Mesothelial cell of epicardium (in vitro differentiated cells): ENCODE data around the gene METTL9. TPM values are rescaled to one million over a fixed set of nuclear protein-coding genes. Genes with fewer than 3 reads are reported as not detected.
A peak's percentile ranks its signal among the peaks of the same experiment; 100 is the strongest.
"Not testable (repeated sequence)": the region's sequence is repeated elsewhere in the genome, so short reads cannot be mapped to it uniquely, and the experiment has no call there.

Experiments used
- DNase-seq, 2 experiments: peaks; one replicate each; pipeline ENCODE4 v3.0.0; 2021; ENCODE audit warnings: low spot score in 2 of 2; ENCODE audit not compliant: unreplicated experiment in 2 of 2
- H3K27ac Mint-ChIP-seq: 2 replicates; pipeline ENCODE4 v1.8.0; 2021; ENCODE audit warnings: mixed read lengths
- H3K27me3 Mint-ChIP-seq: 2 replicates; pipeline ENCODE4 v1.8.0; 2021; ENCODE audit warnings: low read depth, mixed read lengths
- H3K36me3 Mint-ChIP-seq: 2 replicates; pipeline ENCODE4 v1.8.0; 2021; ENCODE audit warnings: mixed read lengths
- H3K4me1 Mint-ChIP-seq: 2 replicates; pipeline ENCODE4 v1.8.0; 2021; ENCODE audit warnings: mixed read lengths
- H3K4me3 Mint-ChIP-seq: 2 replicates; pipeline ENCODE4 v1.8.0; 2021; ENCODE audit warnings: mild to moderate bottlenecking, moderate library complexity, mixed read lengths
- H3K9me3 Mint-ChIP-seq: 2 replicates; pipeline ENCODE4 v1.8.0; 2021; ENCODE audit warnings: mixed read lengths
- total RNA-seq: library from RNA; stranded (reverse); gene quantifications from 3 replicates; pipeline ENCODE4 v1.2.1, GENCODE V29; 2021
- TF ChIP-seq, protein P1 (sequence below): fragments of 200-600 bp; sonication (generic); IDR thresholded peaks from one replicate; pipeline ENCODE4 v1.5.0; 2021; ENCODE audit warnings: antibody characterized with exemption; ENCODE audit not compliant: unreplicated experiment

The METTL9 gene
- total RNA-seq, 1 donor from 2014 or later, result 138 TPM

GRCh38 chr16:21663889-21664647 lies 64.7 kb downstream of the METTL9 start, which contains the start of gene OTOA:
Gene OTOA (plus strand): TSS chr16:21663968. CDS start chr16:21678515, 14,547 bp downstream.
- DNase-seq, result no peak
- TF ChIP-seq, protein P1, sequence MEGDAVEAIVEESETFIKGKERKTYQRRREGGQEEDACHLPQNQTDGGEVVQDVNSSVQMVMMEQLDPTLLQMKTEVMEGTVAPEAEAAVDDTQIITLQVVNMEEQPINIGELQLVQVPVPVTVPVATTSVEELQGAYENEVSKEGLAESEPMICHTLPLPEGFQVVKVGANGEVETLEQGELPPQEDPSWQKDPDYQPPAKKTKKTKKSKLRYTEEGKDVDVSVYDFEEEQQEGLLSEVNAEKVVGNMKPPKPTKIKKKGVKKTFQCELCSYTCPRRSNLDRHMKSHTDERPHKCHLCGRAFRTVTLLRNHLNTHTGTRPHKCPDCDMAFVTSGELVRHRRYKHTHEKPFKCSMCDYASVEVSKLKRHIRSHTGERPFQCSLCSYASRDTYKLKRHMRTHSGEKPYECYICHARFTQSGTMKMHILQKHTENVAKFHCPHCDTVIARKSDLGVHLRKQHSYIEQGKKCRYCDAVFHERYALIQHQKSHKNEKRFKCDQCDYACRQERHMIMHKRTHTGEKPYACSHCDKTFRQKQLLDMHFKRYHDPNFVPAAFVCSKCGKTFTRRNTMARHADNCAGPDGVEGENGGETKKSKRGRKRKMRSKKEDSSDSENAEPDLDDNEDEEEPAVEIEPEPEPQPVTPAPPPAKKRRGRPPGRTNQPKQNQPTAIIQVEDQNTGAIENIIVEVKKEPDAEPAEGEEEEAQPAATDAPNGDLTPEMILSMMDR, result no peak
- Mint-ChIP-seq H3K27ac (no peak within 1 kb of the TSS), H3K4me3 (peak within 1 kb of the TSS; percentile 30), H3K36me3 (no peaks in the 10 kb centered on the region), H3K4me1 (peaks cover 3% of the 10 kb centered on the region), H3K27me3 (peaks cover 20% of the 10 kb centered on the region), H3K9me3 (no peaks in the 10 kb centered on the region)

DNA sequence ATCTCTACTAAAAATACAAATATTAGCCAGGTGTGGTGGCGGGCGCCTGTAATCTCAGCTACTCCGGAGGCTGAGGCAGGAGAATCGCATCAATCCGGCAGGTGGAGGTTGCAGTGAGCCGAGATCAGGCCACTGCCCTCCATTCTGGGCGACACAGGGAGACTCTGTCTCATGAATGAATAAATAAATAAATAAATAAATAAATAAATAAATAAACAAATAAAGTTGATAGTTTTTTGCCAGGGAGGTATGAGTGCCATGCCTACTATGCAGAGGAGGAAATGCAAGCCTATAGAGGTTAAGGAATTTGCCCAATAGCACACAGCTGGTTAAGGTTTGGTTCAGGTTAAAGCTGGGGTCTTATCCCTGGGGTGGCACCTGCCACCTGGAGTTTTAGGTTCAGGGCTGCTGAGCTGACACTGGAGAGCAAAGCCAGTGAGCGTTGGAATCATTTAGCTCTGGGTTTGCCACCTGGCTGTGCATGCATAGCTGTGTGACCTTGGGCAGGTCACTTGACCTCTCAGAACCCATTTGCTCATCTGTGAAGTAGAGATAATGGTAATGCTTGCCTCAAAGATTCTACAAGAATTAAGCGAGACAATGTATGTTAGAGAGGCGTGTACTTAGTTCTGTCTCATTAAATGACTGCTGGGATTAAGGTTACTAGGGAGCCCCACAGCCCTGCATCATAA lies 65.6 kb downstream of the METTL9 start:
- Mint-ChIP-seq H3K9me3 (no peaks in the 10 kb centered on the region), H3K36me3 (no peaks in the 10 kb centered on the region), H3K27me3 (peaks cover 20% of the 10 kb centered on the region), H3K27ac (no peak overlapping the region), H3K4me3 (no peak overlapping the region), H3K4me1 (peaks cover 3% of the 10 kb centered on the region)
- TF ChIP-seq, protein P1, result no peak
- DNase-seq, result no peak

DNA sequence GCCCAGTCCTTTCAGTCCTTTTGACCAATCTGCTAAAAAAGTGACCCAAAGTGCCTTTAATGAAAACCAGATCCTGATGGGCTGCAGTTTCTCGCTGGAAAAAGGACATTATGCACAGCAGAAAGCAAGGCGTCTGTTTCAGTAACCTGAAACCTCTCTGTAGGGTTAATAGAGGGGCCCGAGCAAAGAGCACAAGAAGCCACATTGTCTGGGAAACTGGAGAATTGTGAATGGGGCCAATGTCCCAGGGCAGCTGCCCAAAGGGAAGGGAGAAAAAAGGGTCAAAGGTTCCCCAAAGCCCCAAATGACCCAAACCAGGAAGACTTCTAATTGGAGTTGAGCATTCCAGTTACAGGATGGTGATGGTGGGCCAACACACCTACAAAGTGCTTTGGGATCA lies 67.4 kb downstream of the METTL9 start:
- no peaks in the 10 kb centered on the region for H3K9me3 Mint-ChIP-seq
- no peak for DNase-seq
- H3K27ac Mint-ChIP-seq, result no peak overlapping the region
- TF ChIP-seq, protein P1, result no peak
- peaks cover 28% of the 10 kb centered on the region for H3K27me3 Mint-ChIP-seq
- no peak overlapping the region for H3K4me3 Mint-ChIP-seq
- peaks cover 3% of the 10 kb centered on the region for H3K4me1 Mint-ChIP-seq
- H3K36me3 Mint-ChIP-seq, result no peaks in the 10 kb centered on the region

- H3K4me1 Mint-ChIP-seq, result peaks cover 3% of the 10 kb centered on the region
- no peak for DNase-seq
- H3K4me3 Mint-ChIP-seq, result no peak overlapping the region
- no peak overlapping the region for H3K27ac Mint-ChIP-seq
- H3K27me3 Mint-ChIP-seq, result peaks cover 28% of the 10 kb centered on the region
- no peaks in the 10 kb centered on the region for H3K36me3 Mint-ChIP-seq
- TF ChIP-seq, protein P1, result no peak
- H3K9me3 Mint-ChIP-seq, result no peaks in the 10 kb centered on the region
Measured at GRCh38 chr16:21667575-21667974, 68.2 kb downstream of the METTL9 start.

DNA sequence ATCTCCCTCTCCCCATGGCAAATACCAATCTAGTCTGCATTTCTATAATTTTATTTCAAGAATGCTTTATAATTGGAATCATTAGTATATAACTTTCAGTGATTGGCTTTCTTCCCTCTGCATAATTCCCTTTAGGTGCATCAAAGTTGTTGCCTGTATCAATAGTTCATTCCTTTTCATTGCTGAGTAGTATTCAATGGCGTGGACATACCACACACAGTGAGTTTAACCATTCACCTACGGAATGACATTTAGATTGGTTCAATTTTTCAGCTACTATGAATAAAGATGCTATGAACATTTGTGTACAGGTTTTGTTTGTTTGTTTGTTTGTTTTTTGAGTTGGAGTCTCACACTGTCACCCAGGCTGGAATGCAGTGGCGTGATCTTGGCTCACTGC lies 74.1 kb downstream of the METTL9 start:
- Mint-ChIP-seq H3K4me1 (no peaks in the 10 kb centered on the region), H3K27ac (no peak overlapping the region), H3K27me3 (peaks cover 19% of the 10 kb centered on the region)

GRCh38 chr16:21674456-21674855 lies 75.1 kb downstream of the METTL9 start:
- not testable (repeated sequence) for H3K4me1 Mint-ChIP-seq, DNase-seq, H3K9me3 Mint-ChIP-seq, H3K36me3 Mint-ChIP-seq, H3K4me3 Mint-ChIP-seq, H3K27ac Mint-ChIP-seq
- H3K27me3 Mint-ChIP-seq, result peaks cover 25% of the 10 kb centered on the region

More for the DNA sequence above, 74.1 kb downstream of the METTL9 start:
- no peak overlapping the region for H3K4me3 Mint-ChIP-seq
- H3K9me3 Mint-ChIP-seq, result peaks cover 8% of the 10 kb centered on the region
- TF ChIP-seq, protein P1, result no peak
- no peak for DNase-seq
- no peaks in the 10 kb centered on the region for H3K36me3 Mint-ChIP-seq

DNA sequence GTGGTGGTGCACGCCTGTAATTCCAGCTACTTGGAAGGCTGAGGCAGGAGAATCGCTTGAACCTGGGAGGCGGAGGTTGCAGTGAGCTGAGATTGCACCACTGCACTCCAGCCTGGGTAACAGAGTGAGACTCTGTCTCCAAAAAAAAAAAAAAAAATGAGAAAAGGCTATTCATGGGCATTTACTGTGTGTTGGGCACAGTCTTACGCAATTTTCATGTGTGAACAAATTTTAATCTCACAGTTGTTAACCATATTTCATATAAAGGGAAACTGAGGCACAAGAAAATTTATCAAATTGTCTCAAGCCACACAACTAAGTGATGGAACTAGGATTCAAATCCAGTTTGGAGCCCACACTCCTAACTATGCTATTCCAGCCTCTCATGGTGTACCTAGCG lies 81.3 kb downstream of the METTL9 start:
- not testable (repeated sequence) for H3K9me3 Mint-ChIP-seq
- peaks cover 26% of the 10 kb centered on the region for H3K27me3 Mint-ChIP-seq

More for the DNA sequence above, 81.3 kb downstream of the METTL9 start:
- H3K4me3 Mint-ChIP-seq, H3K4me1 Mint-ChIP-seq, H3K27ac Mint-ChIP-seq, H3K36me3 Mint-ChIP-seq, DNase-seq: not testable (repeated sequence)
